Measurements from ENCODE around the gene MRAP2. TPM values are rescaled to one million over a fixed set of nuclear protein-coding genes. Genes with fewer than 3 reads are reported as not detected.

The MRAP2 gene
- total RNA-seq, 1 experiment from 2014 or later = 1.4 TPM

DNA sequence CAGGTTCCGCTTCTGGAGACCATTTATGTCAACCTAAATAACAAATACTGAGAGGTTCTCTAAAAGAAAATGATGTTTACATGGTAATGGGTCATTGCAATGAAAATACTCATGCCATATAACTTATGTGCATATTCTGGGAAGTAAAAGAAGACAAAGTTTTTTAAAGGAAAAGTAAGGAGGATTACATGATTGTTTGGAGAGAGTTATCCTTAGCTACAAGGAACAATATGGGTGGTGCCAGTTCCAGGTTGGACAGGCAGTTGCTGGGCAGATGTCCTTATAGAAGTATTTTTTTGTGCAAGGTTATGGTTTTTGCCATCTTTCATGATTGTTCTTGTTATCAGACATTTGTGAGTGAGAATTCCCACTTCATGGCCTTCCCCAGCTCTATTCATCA lies 52.5 kb downstream of the MRAP2 start:
- POLR2A ChIA-PET = no interaction called here
- no peaks in the 10 kb centered on the region for H3K9me3 Mint-ChIP-seq (ENCODE audit: unreplicated experiment)
- no peak overlapping the region for H3K4me3 ChIP-seq (ENCODE audit: low read depth, low read length)
- TF ChIP-seq CTCF (IDR thresholded peaks at IDR 0.05; ENCODE audit: insufficient read depth in 1 of 2, low read depth in 1 of 2, low read length in 1 of 2, severe bottlenecking in 1 of 2, unreplicated experiment in 1 of 2) = no peak
- H3K4me1 ChIP-seq = peaks cover 20% of the 10 kb centered on the region
- H3K27me3 ChIP-seq (replicated peaks; ENCODE audit: control insufficient read depth, insufficient read depth, low read length) = no peaks in the 10 kb centered on the region
- intact Hi-C loops (cut with micrococcal nuclease; ENCODE audit: unreplicated experiment) = no loop called here
- H3K4me3 Mint-ChIP-seq (ENCODE audit: unreplicated experiment) = no peak overlapping the region
- BruUV-seq (replicated peaks) = no TSS peak
- no peak overlapping the region for H3K27ac Mint-ChIP-seq (ENCODE audit: unreplicated experiment)
- no peaks in the 10 kb centered on the region for H3K9me3 ChIP-seq
- no peak for DNase-seq
- H3K4me1 Mint-ChIP-seq (ENCODE audit: low read depth, unreplicated experiment) = peaks cover 11% of the 10 kb centered on the region
- H3K36me3 Mint-ChIP-seq (ENCODE audit: insufficient read depth, unreplicated experiment) = no peaks in the 10 kb centered on the region
- CTCF ChIA-PET = no interaction called here
- no peaks in the 10 kb centered on the region for H3K36me3 ChIP-seq (ENCODE audit: control insufficient read depth, insufficient read depth, low read length)
- H3K27me3 Mint-ChIP-seq (ENCODE audit: insufficient read depth, unreplicated experiment) = no peaks in the 10 kb centered on the region

GRCh38 chr6:84086545-84087429 lies 53.2 kb downstream of the MRAP2 start:
- no peak overlapping the region for H3K27ac Mint-ChIP-seq (ENCODE audit: unreplicated experiment)
- H3K4me1 Mint-ChIP-seq (ENCODE audit: low read depth, unreplicated experiment) = peaks cover 11% of the 10 kb centered on the region
- no peak overlapping the region for H3K4me3 Mint-ChIP-seq (ENCODE audit: unreplicated experiment)
- H3K4me3 ChIP-seq (ENCODE audit: low read depth, low read length) = no peak overlapping the region
- no peaks in the 10 kb centered on the region for H3K36me3 Mint-ChIP-seq (ENCODE audit: insufficient read depth, unreplicated experiment)
- peak in 1 of 2 experiments; percentile 14 for DNase-seq
- intact Hi-C loops (cut with micrococcal nuclease; ENCODE audit: unreplicated experiment) = no loop called here
- ChIA-PET POLR2A (no interaction called here), CTCF (no interaction called here)
- peaks cover 20% of the 10 kb centered on the region for H3K4me1 ChIP-seq
- no peaks in the 10 kb centered on the region for H3K27me3 Mint-ChIP-seq (ENCODE audit: insufficient read depth, unreplicated experiment)
- H3K36me3 ChIP-seq (ENCODE audit: control insufficient read depth, insufficient read depth, low read length) = no peaks in the 10 kb centered on the region
- no TSS peak for BruUV-seq (replicated peaks)
- TF ChIP-seq CTCF (IDR thresholded peaks at IDR 0.05; ENCODE audit: insufficient read depth in 1 of 2, low read depth in 1 of 2, low read length in 1 of 2, severe bottlenecking in 1 of 2, unreplicated experiment in 1 of 2) = no peak
- H3K27me3 ChIP-seq (replicated peaks; ENCODE audit: control insufficient read depth, insufficient read depth, low read length) = no peaks in the 10 kb centered on the region
- H3K9me3 Mint-ChIP-seq (ENCODE audit: unreplicated experiment) = no peaks in the 10 kb centered on the region
- H3K9me3 ChIP-seq = no peaks in the 10 kb centered on the region

DNA sequence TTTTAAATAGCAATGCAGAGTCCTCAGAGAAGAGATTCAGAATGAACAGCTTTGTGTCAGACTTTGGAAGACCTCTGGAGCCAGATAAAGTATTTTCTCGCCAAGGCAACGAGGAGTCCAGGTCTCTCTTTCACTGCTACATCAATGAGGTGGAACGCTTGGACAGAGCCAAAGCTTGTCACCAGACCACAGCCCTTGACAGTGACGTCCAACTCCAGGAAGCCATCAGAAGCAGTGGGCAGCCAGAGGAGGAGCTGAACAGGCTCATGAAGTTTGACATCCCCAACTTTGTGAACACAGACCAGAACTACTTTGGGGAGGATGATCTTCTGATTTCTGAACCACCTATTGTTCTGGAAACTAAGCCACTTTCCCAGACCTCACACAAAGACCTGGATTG lies 55.5 kb downstream of the MRAP2 start:
- BruUV-seq (replicated peaks) = no TSS peak
- Histone ChIP-seq H3K27me3 (replicated peaks; ENCODE audit: control insufficient read depth, insufficient read depth, low read length) (no peaks in the 10 kb centered on the region), H3K9me3 (no peaks in the 10 kb centered on the region), H3K4me1 (peaks cover 10% of the 10 kb centered on the region), H3K4me3 (ENCODE audit: low read depth, low read length) (no peak overlapping the region), H3K36me3 (ENCODE audit: control insufficient read depth, insufficient read depth, low read length) (no peaks in the 10 kb centered on the region)
- H3K4me3 Mint-ChIP-seq (ENCODE audit: unreplicated experiment) = no peak overlapping the region
- H3K9me3 Mint-ChIP-seq (ENCODE audit: unreplicated experiment) = no peaks in the 10 kb centered on the region
- CTCF ChIA-PET = no interaction called here
- TF ChIP-seq CTCF (IDR thresholded peaks at IDR 0.05; ENCODE audit: insufficient read depth in 1 of 2, low read depth in 1 of 2, low read length in 1 of 2, severe bottlenecking in 1 of 2, unreplicated experiment in 1 of 2) = no peak
- H3K27ac Mint-ChIP-seq (ENCODE audit: unreplicated experiment) = no peak overlapping the region
- H3K36me3 Mint-ChIP-seq (ENCODE audit: insufficient read depth, unreplicated experiment) = no peaks in the 10 kb centered on the region
- no peaks in the 10 kb centered on the region for H3K27me3 Mint-ChIP-seq (ENCODE audit: insufficient read depth, unreplicated experiment)
- intact Hi-C loops (cut with micrococcal nuclease; ENCODE audit: unreplicated experiment) = no loop called here
- DNase-seq = no peak
- H3K4me1 Mint-ChIP-seq (ENCODE audit: low read depth, unreplicated experiment) = no peaks in the 10 kb centered on the region
- POLR2A ChIA-PET = no interaction called here

All from Caco-2 (cell line).